Tibial nerve (tissue), 3 donors: Measurements from ENCODE around the gene HSFX4.
"Not testable (repeated sequence)": the region's sequence is repeated elsewhere in the genome, so short reads cannot be mapped to it uniquely, and the experiment has no call there.

Experiments
- CTCF ChIP-seq, 5 experiments: fragments of 200-600 bp in 3 of 5; fragments of 450-650 bp in 2 of 5; sonication (generic) in 3 of 5; IDR thresholded peaks; one replicate each; pipeline ENCODE4 v1.5.1; 2016 to 2019; ENCODE audit warnings: antibody characterized with exemption in 5 of 5, mild to moderate bottlenecking in 3 of 5, moderate library complexity in 2 of 5
- POLR2A ChIP-seq, 2 donors: fragments of 450-650 bp; IDR thresholded peaks; one replicate each; pipeline ENCODE4 v1.6.1; 2017; ENCODE audit warnings: antibody characterized with exemption in 2 of 2, mild to moderate bottlenecking in 2 of 2, moderate library complexity in 2 of 2

- not testable (repeated sequence) for TF ChIP-seq CTCF, POLR2A (IDR thresholded peaks at IDR 0.05)
Measured at GRCh38 chrX:149932970-149933369, 3.6 kb downstream of the HSFX4 start.
